AG10803 (cell line): ENCODE results near the gene FOXN1.
"Not testable (repeated sequence)": the region's sequence is repeated elsewhere in the genome, so short reads cannot be mapped to it uniquely, and the experiment has no call there.

Experiments
- DNase-seq: peaks from one replicate; pipeline ENCODE4 v3.0.0; 2010; ENCODE audit warnings: low read depth
- H3K4me3 ChIP-seq: 2 replicates; pipeline ENCODE4 v1.5.1; 2011; ENCODE audit warnings: mild to moderate bottlenecking, low read length, control low read depth
- TF ChIP-seq, protein P1 (sequence below): conservative IDR thresholded peaks from 2 replicates; pipeline ENCODE4 v1.5.1; 2011; ENCODE audit warnings: mild to moderate bottlenecking, low read length, control low read depth, inconsistent platforms

FOXN1 gene

DNA sequence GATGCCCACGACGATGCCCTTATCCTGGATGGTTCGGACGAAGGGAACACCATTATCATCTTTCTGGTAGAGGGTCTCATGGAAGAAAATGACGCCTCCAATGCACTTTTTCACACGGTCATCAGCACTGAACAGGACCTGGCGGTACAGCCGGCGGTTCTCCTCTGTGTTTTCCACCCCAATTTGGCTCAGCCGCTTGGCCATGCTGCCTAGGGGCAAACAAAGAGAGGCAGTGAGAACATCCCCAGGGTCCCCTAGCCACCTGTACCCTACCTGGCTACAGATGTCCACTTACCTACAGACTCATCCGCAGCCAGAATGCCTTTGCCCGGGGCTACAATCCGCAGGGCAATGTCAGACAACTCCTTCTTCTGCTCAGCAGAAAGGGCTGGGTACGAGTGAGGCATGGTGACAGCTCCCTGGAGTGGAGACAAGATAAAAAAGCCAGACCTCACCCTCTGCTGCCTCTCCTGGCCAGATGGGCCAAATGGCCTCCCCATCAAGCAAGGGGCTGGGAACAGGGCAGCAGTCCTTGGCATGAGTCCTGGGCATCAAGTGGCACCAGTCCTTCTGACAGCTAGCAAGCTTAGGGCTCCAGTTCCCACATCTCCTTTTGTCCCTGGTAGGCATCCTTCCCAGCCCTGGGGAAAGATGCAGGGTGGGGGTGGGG lies 69.1 kb downstream of the FOXN1 start:
- no peak overlapping the region for H3K4me3 ChIP-seq
- DNase-seq, result no peak
- TF ChIP-seq, protein P1, sequence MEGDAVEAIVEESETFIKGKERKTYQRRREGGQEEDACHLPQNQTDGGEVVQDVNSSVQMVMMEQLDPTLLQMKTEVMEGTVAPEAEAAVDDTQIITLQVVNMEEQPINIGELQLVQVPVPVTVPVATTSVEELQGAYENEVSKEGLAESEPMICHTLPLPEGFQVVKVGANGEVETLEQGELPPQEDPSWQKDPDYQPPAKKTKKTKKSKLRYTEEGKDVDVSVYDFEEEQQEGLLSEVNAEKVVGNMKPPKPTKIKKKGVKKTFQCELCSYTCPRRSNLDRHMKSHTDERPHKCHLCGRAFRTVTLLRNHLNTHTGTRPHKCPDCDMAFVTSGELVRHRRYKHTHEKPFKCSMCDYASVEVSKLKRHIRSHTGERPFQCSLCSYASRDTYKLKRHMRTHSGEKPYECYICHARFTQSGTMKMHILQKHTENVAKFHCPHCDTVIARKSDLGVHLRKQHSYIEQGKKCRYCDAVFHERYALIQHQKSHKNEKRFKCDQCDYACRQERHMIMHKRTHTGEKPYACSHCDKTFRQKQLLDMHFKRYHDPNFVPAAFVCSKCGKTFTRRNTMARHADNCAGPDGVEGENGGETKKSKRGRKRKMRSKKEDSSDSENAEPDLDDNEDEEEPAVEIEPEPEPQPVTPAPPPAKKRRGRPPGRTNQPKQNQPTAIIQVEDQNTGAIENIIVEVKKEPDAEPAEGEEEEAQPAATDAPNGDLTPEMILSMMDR, result no peak

DNA sequence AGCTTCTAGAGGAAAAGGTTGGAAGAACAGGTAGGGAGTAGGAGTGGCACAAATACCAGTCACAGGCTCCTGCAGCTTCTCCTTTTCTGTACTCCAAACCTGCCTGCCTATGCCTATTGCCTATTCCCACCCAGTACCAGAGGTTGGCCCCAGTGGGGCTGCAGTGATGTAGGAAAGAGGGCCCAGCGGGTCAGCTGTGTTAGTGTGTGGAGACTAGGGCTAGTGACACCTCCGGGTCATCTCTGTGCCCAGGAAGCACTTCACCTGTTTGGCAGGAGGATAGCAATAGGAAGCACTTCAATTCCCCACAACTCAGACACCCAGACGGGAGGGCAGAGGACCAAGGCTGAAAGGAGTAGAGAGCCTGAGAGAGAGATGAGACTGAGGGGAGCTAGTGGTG lies 69.9 kb downstream of the FOXN1 start:
- H3K4me3 ChIP-seq, DNase-seq: not testable (repeated sequence)

DNA sequence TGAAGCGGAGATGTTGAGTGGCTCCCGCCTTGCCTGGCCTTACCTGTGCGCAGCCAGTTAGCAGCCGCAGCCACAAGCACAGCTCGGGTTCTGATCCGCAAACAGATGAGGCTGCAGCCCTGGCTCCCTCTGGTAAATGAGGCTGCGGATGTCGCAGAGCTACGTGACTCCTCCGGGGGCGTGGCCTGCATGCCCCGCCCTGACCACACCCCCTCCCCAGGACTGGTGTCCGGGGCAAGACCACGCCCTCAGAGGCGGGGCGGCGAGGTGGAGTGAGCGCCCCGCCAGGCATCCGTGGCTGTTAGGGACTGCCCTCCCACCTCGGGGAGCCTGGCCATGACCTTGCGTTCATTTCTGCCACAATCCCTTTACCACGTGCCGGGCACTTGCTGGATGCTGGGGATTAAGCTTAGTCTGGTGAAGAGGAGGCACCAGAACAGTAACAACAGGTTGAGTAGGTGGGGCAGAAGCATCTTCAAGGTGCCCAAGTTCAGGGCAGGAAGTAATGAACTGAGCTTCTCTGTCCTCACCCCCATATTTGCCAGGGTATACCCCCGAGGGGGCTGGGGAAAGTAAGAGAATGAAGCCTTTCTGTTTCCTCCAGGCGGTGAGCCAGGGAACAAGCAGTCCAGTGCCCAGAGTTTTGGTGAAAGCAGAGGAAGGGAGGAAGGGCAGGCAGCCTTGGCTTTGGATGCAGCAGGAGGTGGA lies 70.8 kb downstream of the FOXN1 start, which contains the start of gene ALDOC:
ALDOC (minus strand) TSS at position 138 of the 708 bp plus-strand sequence. CDS start 1,363 bp downstream, outside the sequence.
- H3K4me3 ChIP-seq, result peak within 1 kb of the TSS; percentile 54

DNA sequence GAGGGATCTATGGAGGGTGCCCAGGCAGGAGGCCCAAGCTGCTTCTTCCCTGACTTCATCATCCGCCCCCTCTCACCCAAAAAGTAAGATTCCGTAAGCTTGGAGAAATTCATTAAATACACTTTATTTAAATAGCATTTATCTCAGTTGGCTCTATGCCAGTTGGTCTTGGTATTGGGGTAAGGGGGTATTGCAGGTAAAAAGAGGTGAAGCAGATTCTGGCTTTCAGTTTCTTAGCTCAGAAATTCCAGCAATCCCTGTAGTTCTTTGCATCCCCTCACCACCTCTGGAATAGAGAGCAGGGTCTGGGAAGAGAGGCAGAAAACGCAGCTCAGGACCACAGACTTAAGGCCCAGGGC lies 71.3 kb downstream of the FOXN1 start:
- TF ChIP-seq, protein P1, result no peak
- no peak overlapping the region for H3K4me3 ChIP-seq
- DNase-seq, result no peak

More for the DNA sequence above, 70.8 kb downstream of the FOXN1 start, which contains the start of gene ALDOC:
- TF ChIP-seq, protein P1, result no peak
- DNase-seq, result peak; percentile 90

DNA sequence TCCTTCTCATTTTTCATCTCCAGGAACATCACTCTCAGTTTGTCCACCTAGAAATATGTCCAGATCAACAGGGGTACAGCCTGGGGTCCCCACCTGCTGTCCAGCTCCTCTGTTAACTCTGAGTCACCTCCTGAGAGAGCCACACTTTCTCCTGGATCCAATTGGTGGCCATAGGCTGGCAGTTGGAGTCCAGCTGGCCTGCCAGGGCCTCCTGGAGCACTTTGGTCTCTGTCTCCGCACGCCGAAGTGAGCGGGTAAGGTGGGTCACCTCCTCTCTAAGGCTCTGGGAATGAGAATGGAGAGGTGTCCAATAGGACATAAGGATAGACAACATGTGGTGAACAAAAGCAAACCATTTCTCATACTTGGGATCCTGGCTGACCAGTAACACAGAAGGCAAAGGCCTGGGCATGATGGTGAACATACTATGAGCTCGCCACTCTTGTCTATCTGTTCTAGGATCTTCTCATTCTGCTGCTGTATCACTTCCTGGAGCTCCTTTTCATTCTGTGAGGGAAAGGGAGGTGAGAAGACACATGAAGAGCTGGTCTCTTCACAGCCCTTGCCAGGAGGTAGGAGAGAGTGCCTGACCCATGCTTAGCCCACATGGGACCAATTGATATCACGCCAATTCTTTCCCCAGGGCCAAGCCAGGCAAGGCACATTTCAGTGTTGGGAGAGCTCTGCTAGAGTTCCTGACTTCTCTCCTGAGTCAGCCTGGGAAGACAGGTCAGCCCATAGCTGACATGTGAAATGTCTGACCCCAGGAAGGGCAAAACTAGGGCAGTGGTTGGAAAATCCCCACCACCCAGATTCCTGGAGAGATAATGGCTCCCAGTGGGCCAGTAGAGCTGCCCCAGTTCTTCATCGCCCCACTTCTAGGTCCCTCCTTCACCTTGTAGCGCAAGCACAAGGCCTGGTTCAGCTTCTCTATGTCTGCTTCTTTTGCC lies 72.4 kb downstream of the FOXN1 start:
- no peak for DNase-seq
- TF ChIP-seq, protein P1, result no peak
- no peak overlapping the region for H3K4me3 ChIP-seq

DNA sequence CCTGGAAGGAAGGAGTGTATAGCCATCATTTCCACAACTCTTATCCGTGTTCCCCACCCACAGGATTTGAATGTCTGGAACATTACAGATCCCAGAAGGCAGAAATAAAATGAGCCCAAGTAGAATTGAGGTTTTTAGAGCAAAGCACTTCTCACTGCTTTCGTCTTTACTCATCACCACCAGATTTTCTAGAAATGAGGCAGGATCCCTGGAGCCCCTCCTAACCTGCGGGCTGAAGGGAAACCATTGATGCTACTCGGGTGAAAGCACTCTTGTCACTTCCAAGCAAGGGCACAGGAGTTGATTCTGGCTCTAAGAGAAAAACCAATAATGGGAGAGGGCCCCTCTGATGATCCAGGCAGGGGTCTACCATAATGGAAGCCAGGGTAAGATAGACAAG lies 73.4 kb downstream of the FOXN1 start:
- DNase-seq, result no peak
- no peak overlapping the region for H3K4me3 ChIP-seq
- TF ChIP-seq, protein P1, result no peak

DNA sequence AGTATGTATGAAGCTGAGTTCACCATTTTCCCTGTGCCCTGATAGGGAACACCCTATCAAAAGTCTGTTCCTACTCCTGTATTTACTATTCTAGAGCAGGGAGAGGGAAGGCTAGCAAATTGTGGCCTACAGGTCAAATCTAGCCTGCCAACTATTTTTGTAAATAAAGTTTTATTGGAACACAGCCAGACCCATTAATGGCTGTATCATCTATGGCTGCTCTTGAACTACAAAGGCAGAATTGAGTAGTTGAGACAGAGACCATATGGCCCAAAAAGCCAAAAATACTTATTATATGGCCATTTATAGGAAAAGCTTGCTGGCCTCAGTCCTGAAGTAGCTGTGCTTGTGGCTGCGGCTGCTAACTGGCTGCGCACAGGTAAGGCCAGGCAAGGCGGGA lies 74.8 kb downstream of the FOXN1 start:
- TF ChIP-seq, protein P1, result no peak
- DNase-seq, result no peak
- no peak overlapping the region for H3K4me3 ChIP-seq
